ENCODE data around the gene KCNG3. TPM values are rescaled to one million over a fixed set of nuclear protein-coding genes. Genes with fewer than 3 reads are reported as not detected.
A peak's percentile ranks its signal among the peaks of the same experiment; 100 is the strongest.

The KCNG3 gene
- total RNA-seq, 1 experiment from 2014 or later: 1.3 TPM

DNA sequence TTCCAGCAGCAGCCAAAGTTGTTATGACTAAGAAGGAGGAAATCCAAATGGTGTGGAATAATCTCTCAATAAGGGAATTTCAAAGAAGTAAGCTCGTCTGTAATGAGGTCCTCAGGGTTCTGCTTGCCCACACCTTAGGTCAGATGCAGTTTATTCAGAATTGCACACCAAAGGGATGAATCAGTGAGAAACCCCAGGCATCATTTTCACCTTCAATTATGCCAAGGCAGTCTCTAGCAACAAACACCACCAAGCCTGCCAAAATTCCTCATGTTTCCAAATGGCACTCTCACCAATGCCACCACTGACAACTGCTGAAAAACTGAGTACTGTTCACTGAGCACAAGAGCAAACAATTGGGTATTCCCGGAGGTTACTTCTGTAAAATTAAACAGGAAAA, 43.6 kb downstream of the KCNG3 start:
- Histone ChIP-seq H3K9me2 (ENCODE audit: insufficient read depth) (no peaks in the 10 kb centered on the region), H4K20me1 (ENCODE audit: insufficient read depth) (no peaks in the 10 kb centered on the region), H3K9me3 (ENCODE audit: insufficient read depth, low read depth) (no peaks in the 10 kb centered on the region), H3F3A (ENCODE audit: insufficient read depth, low read depth) (no peaks in the 10 kb centered on the region), H3K4me3 (no peak overlapping the region), H3K27ac (no peak overlapping the region), H3K79me2 (ENCODE audit: low read depth) (no peaks in the 10 kb centered on the region), H3K4me1 (replicated peaks; ENCODE audit: insufficient read depth) (no peaks in the 10 kb centered on the region), H3K36me3 (ENCODE audit: low read depth) (no peaks in the 10 kb centered on the region), H3K27me3 (ENCODE audit: insufficient read depth, low read depth) (no peaks in the 10 kb centered on the region), H2AFZ (no peak overlapping the region), H3K4me2 (no peak overlapping the region)
- ChIA-PET CTCF (no interaction called here), POLR2A (ENCODE audit: unreplicated experiment) (no interaction called here)
- TF ChIP-seq EZH2 (IDR thresholded peaks at IDR 0.05; ENCODE audit: low read depth) (no peak), CTCF (conservative IDR thresholded peaks at IDR 0.05) (no peak)
- intact Hi-C loops (cut with micrococcal nuclease; ENCODE audit: unreplicated experiment): no loop called here
- DNase-seq: peak in 1 of 2 experiments; percentile 69
- BruUV-seq (replicated peaks): no TSS peak

GRCh38 chr2:42449163-42450087, 44.4 kb downstream of the KCNG3 start:
- Histone ChIP-seq H2AFZ (no peak overlapping the region), H3K4me1 (replicated peaks; ENCODE audit: insufficient read depth) (no peaks in the 10 kb centered on the region), H3K27ac (no peak overlapping the region), H3K4me2 (no peak overlapping the region), H3K79me2 (ENCODE audit: low read depth) (no peaks in the 10 kb centered on the region), H4K20me1 (ENCODE audit: insufficient read depth) (no peaks in the 10 kb centered on the region), H3F3A (ENCODE audit: insufficient read depth, low read depth) (no peaks in the 10 kb centered on the region), H3K36me3 (ENCODE audit: low read depth) (no peaks in the 10 kb centered on the region), H3K27me3 (ENCODE audit: insufficient read depth, low read depth) (no peaks in the 10 kb centered on the region), H3K9me3 (ENCODE audit: insufficient read depth, low read depth) (no peaks in the 10 kb centered on the region), H3K9me2 (ENCODE audit: insufficient read depth) (no peaks in the 10 kb centered on the region), H3K4me3 (no peak overlapping the region)
- POLR2A ChIA-PET (ENCODE audit: unreplicated experiment): no interaction called here
- no peak for DNase-seq
- TF ChIP-seq EZH2 (IDR thresholded peaks at IDR 0.05; ENCODE audit: low read depth): no peak
- TF ChIP-seq CTCF (conservative IDR thresholded peaks at IDR 0.05): no peak
- CTCF ChIA-PET: no interaction called here
- intact Hi-C loops (cut with micrococcal nuclease; ENCODE audit: unreplicated experiment): no loop called here
- no TSS peak for BruUV-seq (replicated peaks)

GRCh38 chr2:42448163-42448562, 45.6 kb downstream of the KCNG3 start:
- BruUV-seq (replicated peaks): no TSS peak
- no peaks in the 10 kb centered on the region for H3F3A ChIP-seq (ENCODE audit: insufficient read depth, low read depth)
- no peak for TF ChIP-seq CTCF (conservative IDR thresholded peaks at IDR 0.05)
- no peak for TF ChIP-seq EZH2 (IDR thresholded peaks at IDR 0.05; ENCODE audit: low read depth)
- ChIA-PET CTCF (no interaction called here), POLR2A (ENCODE audit: unreplicated experiment) (no interaction called here)
- no peaks in the 10 kb centered on the region for H3K9me2 ChIP-seq (ENCODE audit: insufficient read depth)
- intact Hi-C loops (cut with micrococcal nuclease; ENCODE audit: unreplicated experiment): no loop called here
- H2AFZ ChIP-seq: no peak overlapping the region
- no peak overlapping the region for H3K4me3 ChIP-seq
- H3K79me2 ChIP-seq (ENCODE audit: low read depth): no peaks in the 10 kb centered on the region
- H3K27me3 ChIP-seq (ENCODE audit: insufficient read depth, low read depth): no peaks in the 10 kb centered on the region
- H3K4me2 ChIP-seq: no peak overlapping the region
- no peaks in the 10 kb centered on the region for H3K9me3 ChIP-seq (ENCODE audit: insufficient read depth, low read depth)
- H4K20me1 ChIP-seq (ENCODE audit: insufficient read depth): no peaks in the 10 kb centered on the region
- DNase-seq: no peak
- H3K4me1 ChIP-seq (replicated peaks; ENCODE audit: insufficient read depth): no peaks in the 10 kb centered on the region
- H3K36me3 ChIP-seq (ENCODE audit: low read depth): no peaks in the 10 kb centered on the region
- H3K27ac ChIP-seq: no peak overlapping the region

Data from PC-9 (cell line).